Liver (tissue), 9 donors: ENCODE measurements around the gene LACC1. TPM values are rescaled to one million over a fixed set of nuclear protein-coding genes. Genes with fewer than 3 reads are reported as not detected.

Experiments used
- DNase-seq: peaks from one replicate; pipeline ENCODE4 v3.0.0-alpha.2; 2017; ENCODE audit warnings: low spot score
- H3K27ac ChIP-seq, 2 donors: one replicate each; pipeline ENCODE4 v1.7.0; 2013; ENCODE audit warnings: inconsistent platforms in 2 of 2, low read length in 2 of 2, control low read depth in 1 of 2, low read depth in 1 of 2, mild to moderate bottlenecking in 1 of 2
- H3K27me3 ChIP-seq, 4 donors: one replicate each; pipeline versions ENCODE4 v1.6.1 to v1.7.0; 2013; ENCODE audit warnings: low read length in 3 of 4, inconsistent platforms in 1 of 4, mild to moderate bottlenecking in 1 of 4, moderate library complexity in 1 of 4; ENCODE audit not compliant: control insufficient read depth in 4 of 4, insufficient read depth in 4 of 4
- H3K36me3 ChIP-seq, 4 donors: one replicate each; pipeline versions ENCODE4 v1.6.1 to v1.7.0; 2013; ENCODE audit warnings: low read length in 3 of 4, mild to moderate bottlenecking in 3 of 4, low read depth in 1 of 4, moderate library complexity in 1 of 4; ENCODE audit not compliant: control insufficient read depth in 4 of 4, insufficient read depth in 3 of 4
- H3K4me1 ChIP-seq, 4 donors: one replicate each; pipeline versions ENCODE4 v1.6.1 to v1.7.0; 2013; ENCODE audit warnings: low read length in 3 of 4, mild to moderate bottlenecking in 3 of 4, moderate library complexity in 1 of 4; ENCODE audit not compliant: control insufficient read depth in 4 of 4, insufficient read depth in 4 of 4
- H3K4me3 ChIP-seq, 3 donors: one replicate each; pipeline versions ENCODE4 v1.6.1 to v1.7.0; 2013; ENCODE audit warnings: low read length in 3 of 3, control low read depth in 1 of 3, low read depth in 1 of 3, mild to moderate bottlenecking in 1 of 3
- H3K9ac ChIP-seq, 2 donors: one replicate each; pipeline ENCODE4 v1.7.0; 2013; ENCODE audit warnings: low read length in 2 of 2, mild to moderate bottlenecking in 2 of 2, moderate library complexity in 2 of 2, control low read depth in 1 of 2, low read depth in 1 of 2
- H3K9me3 ChIP-seq, 4 donors: one replicate each; pipeline versions ENCODE4 v1.6.1 to v1.7.0; 2013; ENCODE audit warnings: low read length in 3 of 4; ENCODE audit not compliant: control insufficient read depth in 4 of 4
- CTCF ChIP-seq: fragments of 150-350 bp; IDR thresholded peaks from 2 replicates; pipeline ENCODE4 v1.5.1; 2017; ENCODE audit warnings: improper control_type of control experiment, low read depth, low read length; ENCODE audit not compliant: missing input control
- EGR1 ChIP-seq, 2 donors: IDR thresholded peaks; 2 replicates each; pipeline ENCODE4 v1.6.1; 2016 to 2018; ENCODE audit warnings: antibody characterized with exemption in 2 of 2, low read depth in 2 of 2
- FOXA1 ChIP-seq: IDR thresholded peaks from 2 replicates; pipeline ENCODE4 v1.6.1; 2016; ENCODE audit warnings: antibody characterized with exemption
- FOXA2 ChIP-seq: IDR thresholded peaks from 2 replicates; pipeline ENCODE4 v1.6.1; 2016; ENCODE audit warnings: antibody characterized with exemption
- GABPA ChIP-seq, 2 donors: IDR thresholded peaks in 1 of 2; conservative IDR thresholded peaks in 1 of 2; 2 replicates each; pipeline ENCODE4 v1.6.1; 2016; ENCODE audit warnings: antibody characterized with exemption in 2 of 2, mild to moderate bottlenecking in 1 of 2, moderate library complexity in 1 of 2
- HNF4A ChIP-seq, 2 donors: conservative IDR thresholded peaks; 2 replicates each; pipeline ENCODE4 v1.6.1; 2016; ENCODE audit warnings: antibody characterized with exemption in 2 of 2, mild to moderate bottlenecking in 2 of 2
- HNF4G ChIP-seq: IDR thresholded peaks from 2 replicates; pipeline ENCODE4 v1.6.1; 2016; ENCODE audit warnings: antibody characterized with exemption
- JUND ChIP-seq, 2 donors: IDR thresholded peaks; 2 replicates each; pipeline ENCODE4 v1.6.1; 2016; ENCODE audit warnings: antibody characterized with exemption in 2 of 2
- MAX ChIP-seq: IDR thresholded peaks from 2 replicates; pipeline ENCODE4 v1.6.1; 2016; ENCODE audit warnings: antibody characterized with exemption
- NR2F2 ChIP-seq: IDR thresholded peaks from 2 replicates; pipeline ENCODE4 v1.6.1; 2016; ENCODE audit warnings: antibody characterized with exemption
- RAD21 ChIP-seq, 2 donors: IDR thresholded peaks; 2 replicates each; pipeline ENCODE4 v1.6.1; 2016; ENCODE audit warnings: antibody characterized with exemption in 2 of 2, mild to moderate bottlenecking in 2 of 2
- RXRA ChIP-seq, 2 donors: IDR thresholded peaks; 2 replicates each; pipeline ENCODE4 v1.6.1; 2017 to 2018; ENCODE audit warnings: antibody characterized with exemption in 2 of 2, mild to moderate bottlenecking in 1 of 2
- TAF1 ChIP-seq: conservative IDR thresholded peaks from 2 replicates; pipeline ENCODE4 v1.6.1; 2016; ENCODE audit warnings: antibody characterized with exemption, mild to moderate bottlenecking
- YY1 ChIP-seq: IDR thresholded peaks from 2 replicates; pipeline ENCODE4 v1.6.1; 2016; ENCODE audit warnings: antibody characterized with exemption, mild to moderate bottlenecking
- ZBTB33 ChIP-seq: IDR thresholded peaks from 2 replicates; pipeline ENCODE4 v1.6.1; 2016; ENCODE audit warnings: antibody characterized with exemption
- WGBS: extraction: QIAGEN DNeasy Blood & Tissue Kit; methylation state at CpG from one replicate; pipeline ENCODE4 v1.1.7; 2013; 5-methylcytosine and 5-hydroxymethylcytosine counted together
- polyA plus RNA-seq, 2 donors: library from polyadenylated mRNA; stranded (reverse) in 1 of 2; unstranded in 1 of 2; fragments of 200-250 nt in 1 of 2; fragments of >200 nt in 1 of 2; fragmentation: Nextera tagmentation in 1 of 2; extraction: Ambion mirVana in 1 of 2; gene quantifications; one replicate each; pipeline versions ENCODE4 v1.2.1 to v1.2.3, GENCODE V29; 2013 to 2015
- total RNA-seq, 2 donors: library from RNA; depleted of rRNA; stranded (reverse); fragments of >200 nt; gene quantifications; one replicate each; pipeline ENCODE4 v1.2.3, GENCODE V29; 2014
- donor health status: healthy.
- donor health status: healthy.
- donor health status: healthy.
- donor health status: healthy.
- donor health status: healthy.

Gene LACC1
- total and polyA plus RNA-seq, 4 donors = 2.2 to 4.4 (median 2.5) TPM

- 94% methylated on average over 1 of the region's 1 CpG for WGBS
- Histone ChIP-seq H3K36me3 (no peaks in the 10 kb centered on the region), H3K9ac (no peak overlapping the region), H3K27ac (no peak overlapping the region), H3K4me3 (no peak overlapping the region), H3K27me3 (no peaks in the 10 kb centered on the region), H3K9me3 (no peaks in the 10 kb centered on the region), H3K4me1 (no peaks in the 10 kb centered on the region)
- DNase-seq = no peak
- TF ChIP-seq ZBTB33 = no peak
- no peak for TF ChIP-seq RAD21 (IDR thresholded peaks at IDR 0.05)
- no peak for TF ChIP-seq FOXA2
- TF ChIP-seq JUND (IDR thresholded peaks at IDR 0.05) = no peak
- no peak for TF ChIP-seq HNF4G
- no peak for TF ChIP-seq TAF1
- TF ChIP-seq FOXA1 = no peak
- no peak for TF ChIP-seq CTCF
- no peak for TF ChIP-seq RXRA (IDR thresholded peaks at IDR 0.05)
- no peak for TF ChIP-seq MAX
- TF ChIP-seq GABPA (IDR thresholded peaks at IDR 0.05 in 1 of 2, conservative IDR thresholded peaks at IDR 0.05 in 1 of 2) = no peak
- no peak for TF ChIP-seq EGR1 (IDR thresholded peaks at IDR 0.05; ENCODE audit: low read depth in 2 of 2)
- TF ChIP-seq YY1 = no peak
- no peak for TF ChIP-seq HNF4A (conservative IDR thresholded peaks at IDR 0.05)
These were observed 41.4 kb downstream of the LACC1 start for GRCh38 chr13:43920965-43921674.

GRCh38 chr13:43924549-43925245 lies 45.0 kb downstream of the LACC1 start:
- Histone ChIP-seq H3K27me3 (no peaks in the 10 kb centered on the region), H3K27ac (no peak overlapping the region), H3K4me1 (no peaks in the 10 kb centered on the region), H3K36me3 (no peaks in the 10 kb centered on the region), H3K9me3 (no peaks in the 10 kb centered on the region), H3K9ac (no peak overlapping the region), H3K4me3 (no peak overlapping the region)
- 90% methylated on average over 5 of the region's 5 CpGs for WGBS
- DNase-seq = no peak
- no peak for TF ChIP-seq NR2F2
